Vagina (tissue), 2 donors: ENCODE results near the gene RGS19.

Experiments used
- POLR2A ChIP-seq, 2 donors: fragments of 450-650 bp; IDR thresholded peaks; one replicate each; pipeline ENCODE4 v1.6.1; 2017; ENCODE audit warnings: antibody characterized with exemption in 2 of 2, mild to moderate bottlenecking in 2 of 2, moderate library complexity in 2 of 2
- TF ChIP-seq, protein P1 (sequence below), 3 experiments: fragments of 450-650 bp in 2 of 3; fragments of 200-600 bp in 1 of 3; sonication (generic) in 1 of 3; IDR thresholded peaks; one replicate each; pipeline ENCODE4 v1.5.1; 2017 to 2019; ENCODE audit warnings: antibody characterized with exemption in 3 of 3, mild to moderate bottlenecking in 2 of 3, moderate library complexity in 2 of 3

DNA sequence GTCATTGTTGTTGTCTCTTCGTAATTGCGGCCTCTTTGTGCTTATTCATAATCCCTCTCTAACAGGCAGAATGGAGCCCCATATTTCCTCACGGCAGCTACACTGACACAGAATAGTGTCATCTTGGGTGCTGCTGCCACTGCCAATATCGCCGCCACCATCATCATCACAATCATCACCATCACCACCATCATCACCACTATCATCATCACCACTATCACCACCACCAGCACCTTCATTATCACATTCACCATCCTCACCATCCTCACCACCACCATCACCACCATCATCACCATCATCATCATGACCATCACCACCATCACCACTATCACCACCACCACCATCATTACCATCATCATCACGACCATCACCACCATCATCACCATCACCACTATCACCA lies 17.2 kb upstream of the RGS19 start:
- TF ChIP-seq POLR2A (IDR thresholded peaks at IDR 0.05) = no peak
- TF ChIP-seq, protein P1, sequence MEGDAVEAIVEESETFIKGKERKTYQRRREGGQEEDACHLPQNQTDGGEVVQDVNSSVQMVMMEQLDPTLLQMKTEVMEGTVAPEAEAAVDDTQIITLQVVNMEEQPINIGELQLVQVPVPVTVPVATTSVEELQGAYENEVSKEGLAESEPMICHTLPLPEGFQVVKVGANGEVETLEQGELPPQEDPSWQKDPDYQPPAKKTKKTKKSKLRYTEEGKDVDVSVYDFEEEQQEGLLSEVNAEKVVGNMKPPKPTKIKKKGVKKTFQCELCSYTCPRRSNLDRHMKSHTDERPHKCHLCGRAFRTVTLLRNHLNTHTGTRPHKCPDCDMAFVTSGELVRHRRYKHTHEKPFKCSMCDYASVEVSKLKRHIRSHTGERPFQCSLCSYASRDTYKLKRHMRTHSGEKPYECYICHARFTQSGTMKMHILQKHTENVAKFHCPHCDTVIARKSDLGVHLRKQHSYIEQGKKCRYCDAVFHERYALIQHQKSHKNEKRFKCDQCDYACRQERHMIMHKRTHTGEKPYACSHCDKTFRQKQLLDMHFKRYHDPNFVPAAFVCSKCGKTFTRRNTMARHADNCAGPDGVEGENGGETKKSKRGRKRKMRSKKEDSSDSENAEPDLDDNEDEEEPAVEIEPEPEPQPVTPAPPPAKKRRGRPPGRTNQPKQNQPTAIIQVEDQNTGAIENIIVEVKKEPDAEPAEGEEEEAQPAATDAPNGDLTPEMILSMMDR (IDR thresholded peaks at IDR 0.05) = no peak
